ENCODE data around the gene TSPAN9. TPM values are rescaled to one million over a fixed set of nuclear protein-coding genes. Genes with fewer than 3 reads are reported as not detected.

The TSPAN9 gene
- total and polyA plus RNA-seq, 10 of the 15 experiments (the other 5 are each of a cell fraction or from before 2014, with no cell fraction given), result 0.03 to 1.0 (median 0.12) TPM; not detected in 5

DNA sequence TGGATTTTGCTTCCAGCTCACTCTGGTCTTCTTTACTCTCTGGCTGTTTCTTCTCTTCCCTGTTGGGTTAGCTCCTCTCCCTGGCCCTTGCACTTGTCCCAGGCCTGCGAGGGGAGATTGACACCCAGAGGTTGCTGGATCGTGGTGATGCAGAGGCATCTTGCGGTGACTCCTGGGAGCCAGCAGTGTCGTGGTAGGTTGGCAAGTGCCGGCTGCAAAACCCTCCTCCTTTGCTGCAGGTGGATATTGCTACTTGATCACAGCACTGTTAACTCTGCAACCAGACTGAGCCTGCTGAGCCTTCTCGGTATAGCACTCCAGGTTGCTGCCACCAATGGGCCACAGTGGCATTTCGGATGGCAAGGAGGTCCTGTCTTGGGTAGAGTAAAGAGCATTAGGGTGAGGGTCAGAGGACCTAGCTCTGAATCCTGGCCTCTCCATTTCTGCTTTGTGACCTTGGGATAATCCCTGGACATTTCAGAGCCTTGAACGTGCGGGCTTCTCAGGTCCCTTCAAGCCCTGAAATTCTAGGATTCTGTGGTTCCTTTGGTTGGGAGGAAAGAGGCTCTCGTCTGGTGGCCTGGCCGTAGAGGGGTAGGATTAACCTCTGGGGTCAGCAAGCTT is 87.4 kb downstream of the TSPAN9 start (continued):
- TF ChIP-seq EED (IDR thresholded peaks at IDR 0.05; ENCODE audit: low read depth) (no peak), SREBF2 (IDR thresholded peaks at IDR 0.05; ENCODE audit: low read length) (no peak)

DNA sequence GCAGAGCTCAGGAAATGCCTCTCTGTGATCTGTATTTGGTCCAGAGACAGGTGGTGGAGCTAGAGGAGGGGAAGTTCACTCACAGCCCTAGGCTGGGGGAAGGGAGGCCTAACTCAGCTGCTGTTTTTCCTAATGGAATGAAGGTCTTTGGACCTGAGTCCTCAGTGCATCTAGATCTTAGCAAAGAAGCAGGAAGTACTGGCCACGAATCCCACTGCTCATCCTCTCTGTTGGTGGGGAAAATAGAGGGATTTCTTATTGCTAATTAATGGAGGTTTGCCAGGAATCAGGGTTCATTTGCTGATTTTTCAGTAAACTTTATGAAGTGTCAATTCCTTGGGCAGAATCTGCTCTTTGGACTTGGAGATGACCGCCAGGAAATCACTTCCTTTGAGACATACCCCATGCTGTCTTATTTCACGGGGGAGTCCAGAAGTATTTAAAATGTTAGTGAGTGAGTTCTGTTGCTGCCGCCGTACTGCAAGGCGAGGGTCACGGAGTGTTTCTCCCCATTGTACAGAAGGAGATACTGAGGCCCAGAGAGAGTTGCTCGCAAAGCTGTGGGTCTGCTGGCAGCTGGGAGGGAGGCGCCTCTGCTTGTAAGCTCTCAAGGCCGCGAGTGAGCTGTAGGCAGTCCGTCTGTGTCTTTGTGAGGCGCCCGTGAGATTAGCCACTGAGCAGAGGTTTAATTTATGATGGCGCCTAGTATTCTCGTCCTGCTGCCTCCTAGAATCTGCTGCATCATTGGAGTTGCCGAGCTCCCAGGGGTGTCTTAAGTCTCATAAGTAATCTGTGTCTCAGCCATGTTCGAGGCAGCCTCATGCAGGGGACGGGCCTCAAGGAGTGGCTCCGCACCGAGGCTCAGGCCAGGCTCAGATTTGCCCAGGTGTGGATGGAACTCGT is 88.2 kb downstream of the TSPAN9 start:
- Histone ChIP-seq H3K9ac (ENCODE audit: control insufficient read depth, insufficient read depth, low read length) (no peak overlapping the region), H4K20me1 (ENCODE audit: control insufficient read depth, insufficient read depth) (no peaks in the 10 kb centered on the region; the same call in 1 of the 2 replicates), H3K4me2 (ENCODE audit: control insufficient read depth, insufficient read depth) (no peak overlapping the region), H3K79me2 (ENCODE audit: control insufficient read depth, insufficient read depth, low read length) (no peaks in the 10 kb centered on the region), H3K4me1 (ENCODE audit: control insufficient read depth, insufficient read depth, low read length) (no peaks in the 10 kb centered on the region), H3K27ac (ENCODE audit: control insufficient read depth, insufficient read depth) (no peak overlapping the region), H2AFZ (ENCODE audit: control insufficient read depth, low read depth, low read length) (no peak overlapping the region), H3K36me3 (ENCODE audit: control insufficient read depth in 2 of 2, insufficient read depth in 2 of 2, low read length in 1 of 2) (no peaks in the 10 kb centered on the region), H3K4me3 (no peak overlapping the region), H3K27me3 (replicated peaks in 1 of 2; ENCODE audit: control insufficient read depth in 2 of 2, insufficient read depth in 2 of 2, low read length in 1 of 2) (peaks cover 0 to 5% of the 10 kb centered on the region in 2 experiments; a peak in 3 of 4 replicates), H3K9me3 (replicated peaks; ENCODE audit: control insufficient read depth, insufficient read depth, low read length) (no peaks in the 10 kb centered on the region; the same call in 1 of the 3 replicates)
- in situ Hi-C loops (cut with MboI), result no loop called here
- FAIRE-seq (no peak), ATAC-seq (no peak), DNase-seq (ENCODE audit: low read depth, low spot score) (no peak)
- ChIA-PET RAD21 (ENCODE audit: unreplicated experiment) (interaction anchor here (1.5 kb wide), 1 partner anchor 110 kb away, joined by 3 read pairs; no protein-coding TSS in a partner anchor), CTCF (interaction anchor here (0.8 kb wide), 1 partner anchor 110 kb away, joined by 3 read pairs; no protein-coding TSS in a partner anchor), POLR2A (no interaction called here), SMC1A (ENCODE audit: uncharacterized antibody, unreplicated experiment) (no interaction called here)
- TF ChIP-seq, protein P1, sequence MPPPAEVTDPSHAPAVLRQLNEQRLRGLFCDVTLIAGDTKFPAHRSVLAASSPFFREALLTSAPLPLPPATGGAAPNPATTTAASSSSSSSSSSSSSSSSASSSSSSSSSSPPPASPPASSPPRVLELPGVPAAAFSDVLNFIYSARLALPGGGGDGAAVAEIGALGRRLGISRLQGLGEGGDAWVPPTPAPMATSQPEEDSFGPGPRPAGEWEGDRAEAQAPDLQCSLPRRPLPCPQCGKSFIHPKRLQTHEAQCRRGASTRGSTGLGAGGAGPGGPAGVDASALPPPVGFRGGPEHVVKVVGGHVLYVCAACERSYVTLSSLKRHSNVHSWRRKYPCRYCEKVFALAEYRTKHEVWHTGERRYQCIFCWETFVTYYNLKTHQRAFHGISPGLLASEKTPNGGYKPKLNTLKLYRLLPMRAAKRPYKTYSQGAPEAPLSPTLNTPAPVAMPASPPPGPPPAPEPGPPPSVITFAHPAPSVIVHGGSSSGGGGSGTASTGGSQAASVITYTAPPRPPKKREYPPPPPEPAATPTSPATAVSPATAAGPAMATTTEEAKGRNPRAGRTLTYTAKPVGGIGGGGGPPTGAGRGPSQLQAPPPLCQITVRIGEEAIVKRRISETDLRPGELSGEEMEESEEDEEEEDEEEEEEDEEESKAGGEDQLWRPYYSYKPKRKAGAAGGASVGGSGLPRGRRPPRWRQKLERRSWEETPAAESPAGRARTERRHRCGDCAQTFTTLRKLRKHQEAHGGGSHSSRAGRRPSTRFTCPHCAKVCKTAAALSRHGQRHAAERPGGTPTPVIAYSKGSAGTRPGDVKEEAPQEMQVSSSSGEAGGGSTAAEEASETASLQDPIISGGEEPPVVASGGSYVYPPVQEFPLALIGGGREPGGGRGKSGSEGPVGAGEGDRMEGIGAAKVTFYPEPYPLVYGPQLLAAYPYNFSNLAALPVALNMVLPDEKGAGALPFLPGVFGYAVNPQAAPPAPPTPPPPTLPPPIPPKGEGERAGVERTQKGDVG (CRISPR knock-in tag; IDR thresholded peaks at IDR 0.05), result no peak
- TF ChIP-seq ZZZ3 (IDR thresholded peaks at IDR 0.05; ENCODE audit: control insufficient read depth, insufficient read length, low read depth) (no peak), PAX5 (IDR thresholded peaks at IDR 0.05; ENCODE audit: borderline replicate concordance, low read depth, low read length) (no peak), RB1 (IDR thresholded peaks at IDR 0.05; ENCODE audit: borderline replicate concordance) (no peak), EED (IDR thresholded peaks at IDR 0.05; ENCODE audit: low read depth) (no peak), DPF2 (IDR thresholded peaks at IDR 0.05) (no peak), IRF3 (IDR thresholded peaks at IDR 0.05) (no peak)
- TF ChIP-seq, protein P2, sequence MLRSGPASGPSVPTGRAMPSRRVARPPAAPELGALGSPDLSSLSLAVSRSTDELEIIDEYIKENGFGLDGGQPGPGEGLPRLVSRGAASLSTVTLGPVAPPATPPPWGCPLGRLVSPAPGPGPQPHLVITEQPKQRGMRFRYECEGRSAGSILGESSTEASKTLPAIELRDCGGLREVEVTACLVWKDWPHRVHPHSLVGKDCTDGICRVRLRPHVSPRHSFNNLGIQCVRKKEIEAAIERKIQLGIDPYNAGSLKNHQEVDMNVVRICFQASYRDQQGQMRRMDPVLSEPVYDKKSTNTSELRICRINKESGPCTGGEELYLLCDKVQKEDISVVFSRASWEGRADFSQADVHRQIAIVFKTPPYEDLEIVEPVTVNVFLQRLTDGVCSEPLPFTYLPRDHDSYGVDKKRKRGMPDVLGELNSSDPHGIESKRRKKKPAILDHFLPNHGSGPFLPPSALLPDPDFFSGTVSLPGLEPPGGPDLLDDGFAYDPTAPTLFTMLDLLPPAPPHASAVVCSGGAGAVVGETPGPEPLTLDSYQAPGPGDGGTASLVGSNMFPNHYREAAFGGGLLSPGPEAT (IDR thresholded peaks at IDR 0.05; ENCODE audit: low read depth), result no peak
- TF ChIP-seq, protein P3, sequence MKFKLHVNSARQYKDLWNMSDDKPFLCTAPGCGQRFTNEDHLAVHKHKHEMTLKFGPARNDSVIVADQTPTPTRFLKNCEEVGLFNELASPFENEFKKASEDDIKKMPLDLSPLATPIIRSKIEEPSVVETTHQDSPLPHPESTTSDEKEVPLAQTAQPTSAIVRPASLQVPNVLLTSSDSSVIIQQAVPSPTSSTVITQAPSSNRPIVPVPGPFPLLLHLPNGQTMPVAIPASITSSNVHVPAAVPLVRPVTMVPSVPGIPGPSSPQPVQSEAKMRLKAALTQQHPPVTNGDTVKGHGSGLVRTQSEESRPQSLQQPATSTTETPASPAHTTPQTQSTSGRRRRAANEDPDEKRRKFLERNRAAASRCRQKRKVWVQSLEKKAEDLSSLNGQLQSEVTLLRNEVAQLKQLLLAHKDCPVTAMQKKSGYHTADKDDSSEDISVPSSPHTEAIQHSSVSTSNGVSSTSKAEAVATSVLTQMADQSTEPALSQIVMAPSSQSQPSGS (IDR thresholded peaks at IDR 0.05; ENCODE audit: low read length), result no peak
- BruUV-seq (replicated peaks), result no TSS peak
- WGBS (ENCODE audit: insufficient coverage, insufficient replicate concordance, low lambda C conversion rate, missing lambda C conversion rate), result 52% methylated on average over 22 of the region's 22 CpGs
- intact Hi-C loops (cut with micrococcal nuclease; ENCODE audit: unreplicated experiment), result no loop called here
